ENCODE results near the gene PATL1. TPM values are rescaled to one million over a fixed set of nuclear protein-coding genes. Genes with fewer than 3 reads are reported as not detected.

The PATL1 gene
- polyA plus RNA-seq, 1 donor (not counting 4 experiments of a cell fraction or from before 2014, with no cell fraction given) = 31.1 TPM

- no peaks in the 10 kb centered on the region for H3K9me3 ChIP-seq (ENCODE audit: control insufficient read depth, low read depth, low read length)
- no peaks in the 10 kb centered on the region for H4K20me1 ChIP-seq (ENCODE audit: control insufficient read depth, extremely low read depth, insufficient read depth, low read length)
- H3K36me3 ChIP-seq (ENCODE audit: control insufficient read depth in 2 of 2, extremely low read depth in 1 of 2, insufficient read depth in 2 of 2, low read length in 2 of 2) = no peaks in the 10 kb centered on the region
- H2AFZ ChIP-seq (ENCODE audit: control insufficient read depth, low read length) = no peak overlapping the region
- H3K9ac ChIP-seq (ENCODE audit: control insufficient read depth, extremely low read depth, insufficient read depth, low read length) = no peak overlapping the region
- no peaks in the 10 kb centered on the region for H3K27me3 ChIP-seq (ENCODE audit: control insufficient read depth, extremely low read depth, insufficient read depth, low read length)
- no peak for DNase-seq (ENCODE audit: low read depth, low spot score)
- H3K4me2 ChIP-seq (ENCODE audit: control insufficient read depth, extremely low read depth, insufficient read depth, low read depth, low read length) = no peak overlapping the region
- no peaks in the 10 kb centered on the region for H3K79me2 ChIP-seq (ENCODE audit: control insufficient read depth, insufficient read depth, low read length)
- dilution Hi-C loops (cut with MboI; ENCODE audit: extremely low pct_ligation_motif_present, low sequenced_read_pairs) = no loop called here
- no peak overlapping the region for H3K27ac ChIP-seq (ENCODE audit: control insufficient read depth, insufficient read depth, low read length)
- H3K9me1 ChIP-seq (ENCODE audit: control insufficient read depth, extremely low read depth, insufficient read depth, low read length) = no peaks in the 10 kb centered on the region
- TF ChIP-seq EZH2 (IDR thresholded peaks at IDR 0.05; ENCODE audit: low read length) = no peak
- no peak for TF ChIP-seq CTCF (optimal IDR thresholded peaks at IDR 0.05 in 1 of 3, IDR thresholded peaks at IDR 0.05 in 1 of 3, conservative IDR thresholded peaks at IDR 0.05 in 1 of 3; ENCODE audit: extremely low read depth in 1 of 3, insufficient read depth in 2 of 3, low read length in 3 of 3)
- H3K4me1 ChIP-seq (ENCODE audit: control insufficient read depth, extremely low read depth, insufficient read depth, low read length) = no peaks in the 10 kb centered on the region
- no peak for FAIRE-seq
- H3K4me3 ChIP-seq (ENCODE audit: control insufficient read depth in 2 of 3, extremely low read depth in 1 of 3, insufficient read depth in 2 of 3, low read depth in 1 of 3, low read length in 3 of 3) = no peak overlapping the region
These were observed 43.1 kb downstream of the PATL1 start for GRCh38 chr11:59625703-59626102.

GRCh38 chr11:59617876-59618275 is 51.0 kb downstream of the PATL1 start:
- no peaks in the 10 kb centered on the region for H3K27me3 ChIP-seq (ENCODE audit: control insufficient read depth, extremely low read depth, insufficient read depth, low read length)
- DNase-seq (ENCODE audit: low read depth, low spot score) = no peak
- dilution Hi-C loops (cut with MboI; ENCODE audit: extremely low pct_ligation_motif_present, low sequenced_read_pairs) = no loop called here
- peaks cover 23% of the 10 kb centered on the region for H3K4me1 ChIP-seq (ENCODE audit: control insufficient read depth, extremely low read depth, insufficient read depth, low read length)
- H3K4me2 ChIP-seq (ENCODE audit: control insufficient read depth, extremely low read depth, insufficient read depth, low read depth, low read length) = no peak overlapping the region
- peaks cover 2% of the 10 kb centered on the region for H4K20me1 ChIP-seq (ENCODE audit: control insufficient read depth, extremely low read depth, insufficient read depth, low read length)
- no peak for FAIRE-seq
- no peaks in the 10 kb centered on the region for H3K9me3 ChIP-seq (ENCODE audit: control insufficient read depth, low read depth, low read length)
- H3K9ac ChIP-seq (ENCODE audit: control insufficient read depth, extremely low read depth, insufficient read depth, low read length) = no peak overlapping the region
- H3K79me2 ChIP-seq (ENCODE audit: control insufficient read depth, insufficient read depth, low read length) = peaks cover 23% of the 10 kb centered on the region
- TF ChIP-seq EZH2 (IDR thresholded peaks at IDR 0.05; ENCODE audit: low read length) (no peak), CTCF (optimal IDR thresholded peaks at IDR 0.05 in 1 of 3, IDR thresholded peaks at IDR 0.05 in 1 of 3, conservative IDR thresholded peaks at IDR 0.05 in 1 of 3; ENCODE audit: extremely low read depth in 1 of 3, insufficient read depth in 2 of 3, low read length in 3 of 3) (no peak)
- H3K4me3 ChIP-seq (ENCODE audit: control insufficient read depth in 2 of 3, extremely low read depth in 1 of 3, insufficient read depth in 2 of 3, low read depth in 1 of 3, low read length in 3 of 3) = no peak overlapping the region
- peaks cover 2% of the 10 kb centered on the region for H3K9me1 ChIP-seq (ENCODE audit: control insufficient read depth, extremely low read depth, insufficient read depth, low read length)
- H2AFZ ChIP-seq (ENCODE audit: control insufficient read depth, low read length) = no peak overlapping the region
- no peak overlapping the region for H3K27ac ChIP-seq (ENCODE audit: control insufficient read depth, insufficient read depth, low read length)
- peaks cover 1 to 3% of the 10 kb centered on the region in 2 experiments for H3K36me3 ChIP-seq (ENCODE audit: control insufficient read depth in 2 of 2, extremely low read depth in 1 of 2, insufficient read depth in 2 of 2, low read length in 2 of 2)
